GM18507 (cell line): ENCODE data around the gene KASH5.
"Not testable (repeated sequence)": the region's sequence is repeated elsewhere in the genome, so short reads cannot be mapped to it uniquely, and the experiment has no call there.

Experiments used
- DNase-seq: peaks from one replicate; pipeline ENCODE4 v3.0.0; 2011; ENCODE audit warnings: low read depth; ENCODE audit not compliant: insufficient read length; ENCODE audit errors: extremely low spot score
- FAIRE-seq: peaks from 2 replicates; lab custom pipeline; 2011; peaks lifted over from hg19 to GRCh38; lab: Jason Lieb, UNC

KASH5 gene

GRCh38 chr19:49361438-49362047 is 26.5 kb upstream of the KASH5 start:
- DNase-seq = no peak
- no peak for FAIRE-seq

DNA sequence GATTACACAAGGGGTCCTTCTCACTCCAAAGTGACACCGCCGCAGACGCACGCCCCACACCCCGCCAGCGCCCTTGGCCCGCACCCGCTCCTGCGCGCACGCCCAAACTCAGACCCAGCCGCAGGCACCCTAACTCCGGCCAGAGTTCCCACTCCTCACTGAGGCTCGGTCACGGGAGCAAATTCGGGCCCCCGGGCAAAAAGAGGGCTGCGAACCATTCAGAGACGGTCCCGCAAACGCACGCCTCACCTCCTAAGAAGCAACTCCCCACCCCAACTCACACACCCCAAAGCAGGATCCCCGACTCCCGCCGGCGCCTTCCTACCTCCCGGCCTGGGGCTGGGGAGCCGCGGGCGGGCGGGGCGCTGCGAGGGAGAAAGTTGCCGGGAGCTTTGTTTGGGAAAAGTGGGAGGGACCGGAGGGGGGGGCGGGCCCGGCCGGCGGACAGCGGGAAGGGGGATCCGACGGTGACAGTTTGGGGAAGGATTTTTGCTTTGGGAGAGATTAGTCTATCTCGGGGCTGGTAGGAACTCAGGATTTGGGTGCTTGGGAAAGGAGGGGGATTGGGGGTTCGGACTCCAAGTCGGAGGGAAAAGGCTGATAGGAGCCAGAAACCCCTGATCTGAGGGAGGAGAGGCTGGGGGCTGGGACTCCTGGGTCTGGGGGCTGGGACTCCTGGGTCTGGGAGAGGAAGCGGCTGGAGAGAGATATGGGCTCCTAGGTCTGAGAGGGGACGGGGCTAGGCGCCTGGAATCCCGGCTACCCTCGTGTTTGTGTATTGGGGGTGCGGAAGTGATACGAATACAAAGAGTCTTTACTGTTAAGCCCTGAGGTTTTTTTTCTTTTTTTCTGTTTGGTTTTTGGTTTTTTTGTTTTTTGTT is 25.8 kb upstream of the KASH5 start, which contains the start of gene TEAD2:
TSS of gene TEAD2 (minus strand) at position 369 of the 881 bp plus-strand sequence. CDS start 2,341 bp downstream, outside the sequence.
- DNase-seq (no peak), FAIRE-seq (no peak)

- no peak for DNase-seq
These were observed 25.2 kb upstream of the KASH5 start for GRCh38 chr19:49362929-49363267.

GRCh38 chr19:49363268-49364082 is 24.6 kb upstream of the KASH5 start, which contains the start of gene DKKL1:
DKKL1 (plus strand) TSS chr19:49363877; CDS start chr19:49363999, 122 bp downstream.
- peak; percentile 85 for DNase-seq
- peak; percentile 96 for FAIRE-seq

More at GRCh38 chr19:49362929-49363267, 25.2 kb upstream of the KASH5 start:
- FAIRE-seq = no peak

DNA sequence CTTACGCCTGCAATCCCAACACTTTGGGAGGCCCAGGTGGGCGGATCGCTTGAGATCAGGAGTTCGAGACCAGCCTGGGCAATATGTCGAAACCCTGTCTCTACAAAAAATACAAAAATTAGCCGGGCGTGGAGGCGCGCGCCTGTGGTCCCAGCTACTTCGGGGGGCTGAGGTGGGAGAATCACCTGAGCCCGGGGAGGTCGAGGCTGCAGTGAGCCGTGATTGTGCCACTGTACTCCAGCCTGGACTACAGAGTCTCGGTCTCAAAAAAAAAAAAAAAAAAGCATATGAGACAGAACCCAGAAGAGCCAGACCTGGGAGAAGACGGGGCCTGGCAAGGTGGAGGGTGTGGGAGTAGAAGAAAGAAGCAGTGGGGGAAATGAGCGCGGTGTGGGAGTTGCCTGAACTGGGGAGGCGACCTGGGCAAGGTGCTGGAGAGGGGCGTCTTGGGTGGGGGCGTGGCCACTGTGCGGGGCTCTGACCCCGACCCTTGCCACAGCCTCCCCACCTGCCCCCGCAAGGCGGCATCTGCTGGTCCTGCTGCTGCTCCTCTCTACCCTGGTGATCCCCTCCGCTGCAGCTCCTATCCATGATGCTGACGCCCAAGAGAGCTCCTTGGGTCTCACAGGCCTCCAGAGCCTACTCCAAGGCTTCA is 23.8 kb upstream of the KASH5 start:
- FAIRE-seq = no peak

GRCh38 chr19:49366110-49366509 is 21.9 kb upstream of the KASH5 start:
- no peak for FAIRE-seq
- no peak for DNase-seq

More for the DNA sequence above, 23.8 kb upstream of the KASH5 start:
- DNase-seq = no peak

GRCh38 chr19:49368711-49369358 is 19.2 kb upstream of the KASH5 start:
- no peak for DNase-seq
- FAIRE-seq = peak; percentile 12

DNA sequence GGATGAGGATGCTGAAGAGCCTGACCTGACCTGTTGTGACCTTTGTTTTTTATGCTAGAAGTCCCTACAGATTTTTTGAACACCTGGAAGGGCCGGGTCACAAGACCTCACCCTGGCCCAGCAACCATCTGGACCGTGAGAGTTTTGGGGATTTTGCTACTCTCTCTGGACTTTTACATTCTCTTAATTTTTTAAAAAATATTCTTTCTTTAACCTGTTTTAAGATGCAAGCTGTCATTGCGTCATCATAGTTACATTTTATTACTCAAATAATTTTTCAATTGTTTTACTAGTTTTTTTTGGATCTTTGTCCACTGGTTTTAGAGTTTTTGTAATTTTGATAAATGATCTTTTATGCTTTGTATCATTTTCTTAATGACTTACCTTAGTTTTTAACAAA is 16.9 kb upstream of the KASH5 start:
- FAIRE-seq = no peak

DNA sequence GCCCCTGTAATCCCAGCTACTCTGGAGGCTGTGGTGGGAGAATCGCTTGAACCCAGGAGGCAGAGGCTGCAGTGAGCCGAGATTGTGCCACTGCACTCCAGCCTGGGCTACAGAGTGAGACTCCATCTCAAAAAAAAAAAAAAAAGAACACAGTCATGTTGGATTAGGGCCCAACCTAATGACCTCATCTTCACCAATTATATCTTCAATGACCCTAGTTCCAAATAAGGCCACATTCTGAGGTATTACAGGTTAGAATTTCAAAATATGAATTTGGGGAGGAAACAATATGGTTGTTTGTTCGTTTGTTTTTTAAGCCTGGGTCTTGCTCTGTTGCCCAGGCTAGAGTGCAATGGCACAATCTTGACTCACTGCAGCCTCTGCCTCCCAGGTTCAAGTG is 14.9 kb upstream of the KASH5 start:
- not testable (repeated sequence) for DNase-seq, FAIRE-seq

More for the DNA sequence above, 16.9 kb upstream of the KASH5 start:
- no peak for DNase-seq

DNA sequence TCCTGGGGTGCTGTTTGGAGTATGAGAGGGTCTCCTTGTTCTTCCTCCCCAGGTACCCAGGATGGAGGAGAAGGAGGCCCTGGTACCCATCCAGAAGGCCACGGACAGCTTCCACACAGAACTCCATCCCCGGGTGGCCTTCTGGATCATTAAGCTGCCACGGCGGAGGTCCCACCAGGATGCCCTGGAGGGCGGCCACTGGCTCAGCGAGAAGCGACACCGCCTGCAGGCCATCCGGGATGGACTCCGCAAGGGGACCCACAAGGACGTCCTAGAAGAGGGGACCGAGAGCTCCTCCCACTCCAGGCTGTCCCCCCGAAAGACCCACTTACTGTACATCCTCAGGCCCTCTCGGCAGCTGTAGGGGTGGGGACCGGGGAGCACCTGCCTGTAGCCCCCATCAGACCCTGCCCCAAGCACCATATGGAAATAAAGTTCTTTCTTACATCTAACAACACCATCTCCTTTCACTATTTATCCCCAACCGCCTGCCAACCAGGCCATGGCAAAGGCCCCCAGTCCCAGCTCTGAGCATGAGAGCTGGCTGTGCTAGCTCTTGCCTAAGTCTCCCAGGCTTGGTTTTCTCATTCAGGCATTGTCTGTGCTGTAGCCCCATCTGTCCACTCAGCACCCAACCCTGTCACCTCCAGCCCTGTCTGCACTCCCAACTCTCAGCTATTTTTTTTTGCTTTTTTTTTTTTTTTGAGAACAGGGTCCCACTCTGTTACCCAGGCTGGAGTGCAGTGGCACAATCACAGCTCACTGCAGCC is 13.2 kb upstream of the KASH5 start:
- no peak for DNase-seq
- FAIRE-seq = no peak

DNA sequence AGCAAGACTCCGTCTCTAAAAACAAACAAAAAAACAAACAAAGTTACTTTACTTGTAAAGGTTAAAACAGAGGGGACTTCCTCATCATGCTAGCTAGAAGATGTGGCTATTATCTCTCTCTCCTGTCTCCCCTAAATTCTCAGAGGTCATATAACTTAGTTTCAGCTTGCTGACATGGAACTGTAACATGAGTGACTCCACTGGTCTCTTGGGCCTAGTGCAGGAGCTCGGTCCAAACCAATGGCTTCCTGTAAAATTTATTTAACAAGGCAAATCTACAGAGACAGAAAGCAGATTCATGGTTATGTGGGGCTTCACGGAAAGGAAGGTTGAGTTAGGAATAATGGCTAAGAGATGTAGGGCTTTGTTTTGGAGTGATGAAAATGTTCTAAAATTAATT is 9.5 kb upstream of the KASH5 start:
- FAIRE-seq = no peak

DNA sequence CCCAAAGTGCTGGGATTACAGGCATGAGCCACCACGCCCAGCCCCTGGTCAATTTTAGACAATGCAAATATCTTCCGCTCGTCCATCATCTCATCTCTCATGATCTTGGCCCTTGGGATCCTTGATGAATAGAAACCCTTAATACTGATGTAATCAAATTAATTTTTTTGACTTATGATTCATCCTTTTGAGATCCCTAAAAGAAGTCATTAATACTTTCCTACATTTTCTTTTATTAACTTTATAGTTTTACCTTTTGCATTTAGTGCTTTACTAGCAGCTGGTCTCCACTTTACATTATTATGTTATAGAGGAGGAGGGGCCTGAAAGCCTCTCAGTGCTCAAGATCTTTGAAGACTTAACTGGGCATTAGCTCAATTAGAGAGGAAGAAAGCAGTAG is 7.7 kb upstream of the KASH5 start:
- FAIRE-seq (no peak), DNase-seq (no peak)

More for the DNA sequence above, 9.5 kb upstream of the KASH5 start:
- DNase-seq = no peak

DNA sequence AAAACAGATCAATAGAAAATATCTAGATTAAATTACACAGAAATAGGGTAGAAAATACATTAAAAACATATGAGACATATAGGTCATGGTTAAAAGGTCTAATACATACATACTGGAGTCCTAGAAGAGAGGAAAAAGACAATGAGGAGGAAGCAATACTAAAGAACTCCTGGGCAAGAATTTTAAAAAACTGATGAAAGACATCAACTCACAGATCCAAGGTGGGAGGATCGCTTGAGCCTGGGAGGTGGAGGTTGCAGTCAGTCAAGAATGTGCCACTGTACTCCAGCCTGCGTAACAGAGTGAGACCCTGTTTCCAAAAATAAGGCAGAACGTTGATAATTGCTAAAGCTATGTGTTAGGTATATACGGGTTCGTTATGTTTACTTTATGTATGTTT is 5.4 kb upstream of the KASH5 start:
- FAIRE-seq (no peak), DNase-seq (no peak)

- FAIRE-seq (no peak), DNase-seq (no peak)
These were observed 4.5 kb upstream of the KASH5 start for GRCh38 chr19:49383599-49383998.

DNA sequence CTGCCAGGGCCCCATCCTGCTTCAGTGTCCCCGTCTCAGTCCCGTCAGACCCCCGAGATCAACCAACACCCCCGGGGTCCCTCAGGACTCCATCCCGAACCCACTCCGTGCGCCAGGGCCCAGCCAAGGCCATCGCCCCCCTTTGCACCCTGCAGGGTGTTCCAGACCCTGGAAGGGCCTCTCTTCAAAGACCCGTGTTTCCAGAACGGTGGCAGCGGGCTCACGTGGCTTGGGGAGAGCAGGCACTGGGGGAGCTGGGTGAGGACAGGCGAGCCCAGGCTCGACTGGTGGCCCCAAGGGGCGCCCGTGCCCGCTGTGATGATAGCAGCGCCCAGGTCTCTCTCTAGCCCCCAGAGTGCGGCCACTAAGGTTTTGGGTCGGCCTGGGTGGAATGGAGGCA is 1.4 kb downstream of the KASH5 start:
- FAIRE-seq (no peak), DNase-seq (no peak)

- DNase-seq (no peak), FAIRE-seq (no peak)
These were observed 2.3 kb downstream of the KASH5 start for GRCh38 chr19:49390131-49390928.

DNA sequence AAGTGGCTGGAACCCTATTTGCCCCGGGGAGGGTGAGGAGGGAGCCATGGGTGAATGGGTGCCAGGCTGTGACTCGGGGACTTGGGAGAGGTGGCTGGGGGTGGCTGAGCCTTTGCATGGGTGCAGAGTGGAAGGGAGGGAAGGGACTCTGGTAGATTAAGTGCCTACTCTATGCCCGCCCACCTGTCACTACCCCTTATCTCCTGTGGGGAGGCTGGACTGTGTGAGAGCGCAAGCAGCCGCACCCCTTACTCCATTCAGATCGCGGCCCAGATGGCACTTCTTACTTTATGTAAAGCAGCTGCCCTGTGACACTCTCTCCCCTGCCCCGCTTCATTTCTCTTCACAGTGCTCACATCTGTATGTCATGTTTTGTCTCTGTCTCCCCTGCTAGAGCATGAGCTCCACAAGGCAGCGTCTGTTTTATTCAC is 2.9 kb downstream of the KASH5 start:
- DNase-seq (no peak), FAIRE-seq (no peak)
